Measurements from ENCODE around the gene CREB3L4. TPM values are rescaled to one million over a fixed set of nuclear protein-coding genes. Genes with fewer than 3 reads are reported as not detected.

CREB3L4 gene
- total and polyA plus RNA-seq, 2 of the 13 experiments (the other 11 are each of a cell fraction or from before 2014, with no cell fraction given): 9.9 to 18.7 TPM

DNA sequence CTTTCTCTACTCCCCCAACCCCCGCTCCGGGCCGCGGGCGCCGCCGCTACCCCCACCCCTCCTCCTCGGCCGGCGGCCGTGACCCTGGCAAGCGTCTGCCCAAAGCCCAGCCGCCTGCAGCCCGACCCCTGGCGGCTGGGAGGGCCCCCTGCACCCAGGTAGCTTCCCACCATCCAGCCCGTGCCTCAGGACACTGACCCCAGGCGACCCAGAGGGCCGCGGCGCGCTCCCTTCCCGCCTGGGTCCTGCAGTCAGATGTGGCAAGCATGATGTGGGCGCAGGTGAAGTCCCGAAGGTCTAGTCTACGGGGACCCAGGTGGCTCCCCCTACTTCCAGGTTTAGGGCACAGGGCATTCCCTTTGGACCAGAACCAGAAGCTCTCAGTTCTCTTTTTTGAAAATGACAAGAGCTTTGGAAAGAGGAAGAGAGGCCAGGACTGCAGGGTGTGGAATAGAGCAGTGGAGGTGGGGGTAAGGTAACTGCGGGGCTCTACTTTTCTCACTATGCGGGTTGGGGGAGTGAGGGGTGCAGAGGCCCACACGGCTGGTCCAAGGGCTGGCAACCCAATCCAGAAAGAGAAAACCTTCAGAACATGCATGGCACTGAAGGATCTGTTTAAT is 21.0 kb upstream of the CREB3L4 start, which contains the start of gene DENND4B (continued):
- TF ChIP-seq BHLHE40 (IDR thresholded peaks at IDR 0.05; ENCODE audit: low read length): peak; percentile 79
- no peak; the same call in 1 of the 2 replicates for TF ChIP-seq RBFOX2 (IDR thresholded peaks at IDR 0.05; ENCODE audit: low read depth, low read length)
- TF ChIP-seq ZFX (CRISPR knock-in tag; IDR thresholded peaks at IDR 0.05; ENCODE audit: low read depth): peak; percentile 44; the same call in 1 of the 2 replicates
- peak; percentile 38; the same call in 1 of the 2 replicates for TF ChIP-seq ZNF768 (CRISPR knock-in tag; IDR thresholded peaks at IDR 0.05)
- TF ChIP-seq ZNF335 (CRISPR knock-in tag; IDR thresholded peaks at IDR 0.05): 0 out of 2 replicates have a peak, but pooled peaks have one; percentile 50
- TF ChIP-seq, protein P1, sequence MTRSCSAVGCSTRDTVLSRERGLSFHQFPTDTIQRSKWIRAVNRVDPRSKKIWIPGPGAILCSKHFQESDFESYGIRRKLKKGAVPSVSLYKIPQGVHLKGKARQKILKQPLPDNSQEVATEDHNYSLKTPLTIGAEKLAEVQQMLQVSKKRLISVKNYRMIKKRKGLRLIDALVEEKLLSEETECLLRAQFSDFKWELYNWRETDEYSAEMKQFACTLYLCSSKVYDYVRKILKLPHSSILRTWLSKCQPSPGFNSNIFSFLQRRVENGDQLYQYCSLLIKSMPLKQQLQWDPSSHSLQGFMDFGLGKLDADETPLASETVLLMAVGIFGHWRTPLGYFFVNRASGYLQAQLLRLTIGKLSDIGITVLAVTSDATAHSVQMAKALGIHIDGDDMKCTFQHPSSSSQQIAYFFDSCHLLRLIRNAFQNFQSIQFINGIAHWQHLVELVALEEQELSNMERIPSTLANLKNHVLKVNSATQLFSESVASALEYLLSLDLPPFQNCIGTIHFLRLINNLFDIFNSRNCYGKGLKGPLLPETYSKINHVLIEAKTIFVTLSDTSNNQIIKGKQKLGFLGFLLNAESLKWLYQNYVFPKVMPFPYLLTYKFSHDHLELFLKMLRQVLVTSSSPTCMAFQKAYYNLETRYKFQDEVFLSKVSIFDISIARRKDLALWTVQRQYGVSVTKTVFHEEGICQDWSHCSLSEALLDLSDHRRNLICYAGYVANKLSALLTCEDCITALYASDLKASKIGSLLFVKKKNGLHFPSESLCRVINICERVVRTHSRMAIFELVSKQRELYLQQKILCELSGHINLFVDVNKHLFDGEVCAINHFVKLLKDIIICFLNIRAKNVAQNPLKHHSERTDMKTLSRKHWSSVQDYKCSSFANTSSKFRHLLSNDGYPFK (CRISPR knock-in tag; IDR thresholded peaks at IDR 0.05; ENCODE audit: borderline replicate concordance): 0 out of 2 replicates have a peak, but pooled peaks have one; percentile 21
- TF ChIP-seq ZNF136 (CRISPR knock-in tag; IDR thresholded peaks at IDR 0.05; ENCODE audit: low read depth): 0 out of 2 replicates have a peak, but pooled peaks have one; percentile 73
- peak; percentile 75; the same call in 1 of the 2 replicates for TF ChIP-seq IRF2 (CRISPR knock-in tag; IDR thresholded peaks at IDR 0.05)
- TF ChIP-seq GATAD1 (CRISPR knock-in tag; IDR thresholded peaks at IDR 0.05): peak; percentile 82
- TF ChIP-seq, protein P2, sequence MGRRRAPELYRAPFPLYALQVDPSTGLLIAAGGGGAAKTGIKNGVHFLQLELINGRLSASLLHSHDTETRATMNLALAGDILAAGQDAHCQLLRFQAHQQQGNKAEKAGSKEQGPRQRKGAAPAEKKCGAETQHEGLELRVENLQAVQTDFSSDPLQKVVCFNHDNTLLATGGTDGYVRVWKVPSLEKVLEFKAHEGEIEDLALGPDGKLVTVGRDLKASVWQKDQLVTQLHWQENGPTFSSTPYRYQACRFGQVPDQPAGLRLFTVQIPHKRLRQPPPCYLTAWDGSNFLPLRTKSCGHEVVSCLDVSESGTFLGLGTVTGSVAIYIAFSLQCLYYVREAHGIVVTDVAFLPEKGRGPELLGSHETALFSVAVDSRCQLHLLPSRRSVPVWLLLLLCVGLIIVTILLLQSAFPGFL (CRISPR knock-in tag; IDR thresholded peaks at IDR 0.05): no peak
- TF ChIP-seq ZNF205 (CRISPR knock-in tag; IDR thresholded peaks at IDR 0.05): 0 out of 2 replicates have a peak, but pooled peaks have one; percentile 42
- TF ChIP-seq TBX2 (CRISPR knock-in tag; IDR thresholded peaks at IDR 0.05; ENCODE audit: borderline replicate concordance): peak; percentile 71
- TF ChIP-seq RBM22 (optimal IDR thresholded peaks at IDR 0.05; ENCODE audit: low read length): peak; percentile 88
- peak; percentile 62; the same call in 1 of the 2 replicates for TF ChIP-seq ZBTB7B (CRISPR knock-in tag; IDR thresholded peaks at IDR 0.05)
- no peak for TF ChIP-seq LCORL (IDR thresholded peaks at IDR 0.05)
- peak; percentile 77 for TF ChIP-seq LCORL (CRISPR knock-in tag; IDR thresholded peaks at IDR 0.05)
- TF ChIP-seq ISL2 (CRISPR knock-in tag; IDR thresholded peaks at IDR 0.05): peak; percentile 66; the same call in 1 of the 2 replicates
- TF ChIP-seq MIXL1 (CRISPR knock-in tag; IDR thresholded peaks at IDR 0.05): 0 out of 2 replicates have a peak, but pooled peaks have one; percentile 20
- TF ChIP-seq CEBPG (CRISPR knock-in tag; IDR thresholded peaks at IDR 0.05): no peak; the same call in 1 of the 2 replicates
- peak; percentile 32; the same call in 1 of the 2 replicates for TF ChIP-seq ZNF160 (CRISPR knock-in tag; IDR thresholded peaks at IDR 0.05)
- no peak for TF ChIP-seq SOX13 (IDR thresholded peaks at IDR 0.05)
- TF ChIP-seq SOX13 (CRISPR knock-in tag; conservative IDR thresholded peaks at IDR 0.05 in 1 of 2, IDR thresholded peaks at IDR 0.05 in 1 of 2): peak in 1 of 2 experiments; percentile 22; a peak in 1 of 4 replicates
- TF ChIP-seq HOXA7 (CRISPR knock-in tag; IDR thresholded peaks at IDR 0.05): peak; percentile 45; the same call in 1 of the 2 replicates
- TF ChIP-seq ZNF670 (CRISPR knock-in tag; IDR thresholded peaks at IDR 0.05; ENCODE audit: borderline replicate concordance): 0 out of 2 replicates have a peak, but pooled peaks have one; percentile 51
- peak; percentile 47; the same call in 1 of the 2 replicates for TF ChIP-seq PITX1 (CRISPR knock-in tag; IDR thresholded peaks at IDR 0.05)
- TF ChIP-seq, protein P3, sequence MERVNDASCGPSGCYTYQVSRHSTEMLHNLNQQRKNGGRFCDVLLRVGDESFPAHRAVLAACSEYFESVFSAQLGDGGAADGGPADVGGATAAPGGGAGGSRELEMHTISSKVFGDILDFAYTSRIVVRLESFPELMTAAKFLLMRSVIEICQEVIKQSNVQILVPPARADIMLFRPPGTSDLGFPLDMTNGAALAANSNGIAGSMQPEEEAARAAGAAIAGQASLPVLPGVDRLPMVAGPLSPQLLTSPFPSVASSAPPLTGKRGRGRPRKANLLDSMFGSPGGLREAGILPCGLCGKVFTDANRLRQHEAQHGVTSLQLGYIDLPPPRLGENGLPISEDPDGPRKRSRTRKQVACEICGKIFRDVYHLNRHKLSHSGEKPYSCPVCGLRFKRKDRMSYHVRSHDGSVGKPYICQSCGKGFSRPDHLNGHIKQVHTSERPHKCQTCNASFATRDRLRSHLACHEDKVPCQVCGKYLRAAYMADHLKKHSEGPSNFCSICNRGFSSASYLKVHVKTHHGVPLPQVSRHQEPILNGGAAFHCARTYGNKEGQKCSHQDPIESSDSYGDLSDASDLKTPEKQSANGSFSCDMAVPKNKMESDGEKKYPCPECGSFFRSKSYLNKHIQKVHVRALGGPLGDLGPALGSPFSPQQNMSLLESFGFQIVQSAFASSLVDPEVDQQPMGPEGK (CRISPR knock-in tag; IDR thresholded peaks at IDR 0.05): peak; percentile 60
- TF ChIP-seq KAT8 (CRISPR knock-in tag; IDR thresholded peaks at IDR 0.05): peak; percentile 54; the same call in 1 of the 2 replicates

Data from HepG2 (cell line).